Gastroesophageal sphincter (tissue), 4 donors: ENCODE data around the gene ZBTB20. TPM values are rescaled to one million over a fixed set of nuclear protein-coding genes. Genes with fewer than 3 reads are reported as not detected.

Experiments
- ATAC-seq: fragments of 150-250 bp; one replicate; pipeline ENCODE4 v1.9.1; 2016; ENCODE audit warnings: mild to moderate bottlenecking, moderate library complexity
- H3K27ac ChIP-seq, 4 donors: fragments of 200-600 bp; sonication (generic) in 3 of 4; 1 replicate in 3 of 4; 2 replicates in 1 of 4; pipeline ENCODE4 v1.5.1; 2016 to 2019
- H3K27me3 ChIP-seq: fragments of 200-600 bp; sonication (generic); one replicate; pipeline ENCODE4 v1.5.1; 2019
- H3K36me3 ChIP-seq, 2 donors: fragments of 200-600 bp; sonication (generic); one replicate each; pipeline ENCODE4 v1.5.1; 2019; ENCODE audit warnings: control low read depth in 1 of 2
- H3K4me1 ChIP-seq, 3 donors: fragments of 200-600 bp; sonication (generic); 1 replicate in 2 of 3; 2 replicates in 1 of 3; pipeline ENCODE4 v1.5.1; 2016 to 2019; ENCODE audit warnings: control low read depth in 2 of 3
- H3K4me3 ChIP-seq, 2 donors: fragments of 200-600 bp; sonication (generic); one replicate each; pipeline ENCODE4 v1.5.1; 2019; ENCODE audit warnings: mild to moderate bottlenecking in 1 of 2, moderate library complexity in 1 of 2
- H3K9me3 ChIP-seq, 3 donors: fragments of 200-600 bp; sonication (generic); one replicate each; pipeline ENCODE4 v1.5.1; 2017 to 2019; ENCODE audit warnings: control low read depth in 2 of 3
- CTCF ChIP-seq, 4 experiments: fragments of 200-600 bp in 2 of 4; fragments of 450-650 bp in 2 of 4; sonication (generic) in 1 of 4; IDR thresholded peaks; one replicate each; pipeline ENCODE4 v1.5.1; 2017 to 2019; ENCODE audit warnings: antibody characterized with exemption in 4 of 4, mild to moderate bottlenecking in 2 of 4, moderate library complexity in 2 of 4
- EP300 ChIP-seq: sonication (generic); formaldehyde crosslinking; IDR thresholded peaks from one replicate; pipeline ENCODE4 v1.6.1; 2017; ENCODE audit warnings: antibody characterized with exemption, mild to moderate bottlenecking
- POLR2A ChIP-seq, 2 donors: fragments of 450-650 bp; IDR thresholded peaks; one replicate each; pipeline ENCODE4 v1.6.1; 2017; ENCODE audit warnings: antibody characterized with exemption in 2 of 2, mild to moderate bottlenecking in 2 of 2, moderate library complexity in 1 of 2
- POLR2AphosphoS5 ChIP-seq: sonication (generic); formaldehyde crosslinking; IDR thresholded peaks from one replicate; pipeline ENCODE4 v1.6.1; 2017; ENCODE audit warnings: antibody characterized with exemption
- WGBS, 2 donors: methylation state at CpG; one replicate each; pipeline ENCODE4 v1.1.5; 2018; ENCODE audit warnings: low coverage in 1 of 2; 5-methylcytosine and 5-hydroxymethylcytosine counted together
- total RNA-seq, 4 donors: library from RNA; depleted of rRNA; stranded (reverse); fragments of >200 nt; gene quantifications; one replicate each; pipeline ENCODE4 v1.1.0, GENCODE V29; 2016

The ZBTB20 gene
- total RNA-seq, 4 donors from 2014 or later: 53.1 to 113 (median 98.4) TPM

GRCh38 chr3:114668099-114668498 lies 479.0 kb downstream of the ZBTB20 start:
- Histone ChIP-seq H3K4me1 (peaks cover 0 to 7% (median 0%) of the 10 kb centered on the region in 3 donors), H3K9me3 (no peaks in the 10 kb centered on the region), H3K36me3 (no peaks in the 10 kb centered on the region), H3K27me3 (no peaks in the 10 kb centered on the region), H3K4me3 (no peak overlapping the region), H3K27ac (no peak overlapping the region)
- peak; percentile 66 for ATAC-seq
- TF ChIP-seq POLR2AphosphoS5 (no peak), POLR2A (IDR thresholded peaks at IDR 0.05) (no peak), CTCF (IDR thresholded peaks at IDR 0.05) (no peak), EP300 (no peak)
- 78 to 86% methylated on average over 2 of the region's 2 CpGs for WGBS, 2 donors

GRCh38 chr3:114666623-114667022 lies 480.5 kb downstream of the ZBTB20 start:
- H3K4me3 ChIP-seq: no peak overlapping the region
- TF ChIP-seq EP300 (no peak), POLR2A (IDR thresholded peaks at IDR 0.05) (no peak), POLR2AphosphoS5 (no peak), CTCF (IDR thresholded peaks at IDR 0.05) (no peak)
- no peaks in the 10 kb centered on the region for H3K9me3 ChIP-seq
- ATAC-seq: no peak
- WGBS, 2 donors: 58 to 71% methylated on average over 2 to 3 of the region's 3 CpGs
- H3K36me3 ChIP-seq: no peaks in the 10 kb centered on the region
- H3K27me3 ChIP-seq: no peaks in the 10 kb centered on the region
- no peak overlapping the region for H3K27ac ChIP-seq
- H3K4me1 ChIP-seq: peaks cover 0 to 7% (median 0%) of the 10 kb centered on the region in 3 donors

GRCh38 chr3:114664006-114664405 lies 483.1 kb downstream of the ZBTB20 start:
- Histone ChIP-seq H3K4me3 (no peak overlapping the region), H3K27me3 (no peaks in the 10 kb centered on the region), H3K27ac (no peak overlapping the region), H3K9me3 (no peaks in the 10 kb centered on the region), H3K36me3 (no peaks in the 10 kb centered on the region), H3K4me1 (peaks cover 2 to 28% (median 5%) of the 10 kb centered on the region in 3 donors)
- TF ChIP-seq POLR2A (IDR thresholded peaks at IDR 0.05) (no peak), CTCF (IDR thresholded peaks at IDR 0.05) (no peak), EP300 (no peak), POLR2AphosphoS5 (no peak)
- no peak for ATAC-seq

GRCh38 chr3:114660808-114661207 lies 486.3 kb downstream of the ZBTB20 start:
- Histone ChIP-seq H3K9me3 (no peaks in the 10 kb centered on the region), H3K4me3 (no peak overlapping the region), H3K27ac (peak overlapping the region; percentile 21 to 74 (median 62)), H3K4me1 (peaks cover 2 to 26% (median 5%) of the 10 kb centered on the region in 3 donors), H3K27me3 (no peaks in the 10 kb centered on the region), H3K36me3 (no peaks in the 10 kb centered on the region)
- 100% methylated on average over 1 of the region's 1 CpG for WGBS, 2 donors
- no peak for ATAC-seq
- TF ChIP-seq EP300: no peak
- TF ChIP-seq POLR2AphosphoS5: no peak
- TF ChIP-seq CTCF (IDR thresholded peaks at IDR 0.05): no peak
- no peak for TF ChIP-seq POLR2A (IDR thresholded peaks at IDR 0.05)

- Histone ChIP-seq H3K4me3 (peak overlapping the region in 1 of 2 donors; percentile 6), H3K9me3 (no peaks in the 10 kb centered on the region), H3K36me3 (no peaks in the 10 kb centered on the region), H3K4me1 (peaks cover 2 to 26% (median 5%) of the 10 kb centered on the region in 3 donors), H3K27me3 (no peaks in the 10 kb centered on the region), H3K27ac (peak overlapping the region; percentile 21 to 74 (median 62))
- TF ChIP-seq POLR2A (IDR thresholded peaks at IDR 0.05): no peak
- no peak for TF ChIP-seq EP300
- TF ChIP-seq CTCF (IDR thresholded peaks at IDR 0.05): no peak
- TF ChIP-seq POLR2AphosphoS5: no peak
- 0 to 13% methylated on average over 3 to 6 of the region's 6 CpGs for WGBS, 2 donors
- no peak for ATAC-seq
Observed at GRCh38 chr3:114660124-114660523, 487.0 kb downstream of the ZBTB20 start.
